Nasal cavity respiratory epithelium epithelial cell of viscerocranial mucosa (primary cell): Measurements from ENCODE around the gene NSF. TPM values are rescaled to one million over a fixed set of nuclear protein-coding genes. Genes with fewer than 3 reads are reported as not detected.

ENCODE experiments used
- total RNA-seq: library from RNA; depleted of rRNA; stranded (reverse); fragments of >200 nt; gene quantifications from 2 replicates; pipeline ENCODE4 v1.2.3, GENCODE V29; 2014

Gene NSF
- 33.8 and 34.6 TPM in 2 replicates for total RNA-seq

DNA sequence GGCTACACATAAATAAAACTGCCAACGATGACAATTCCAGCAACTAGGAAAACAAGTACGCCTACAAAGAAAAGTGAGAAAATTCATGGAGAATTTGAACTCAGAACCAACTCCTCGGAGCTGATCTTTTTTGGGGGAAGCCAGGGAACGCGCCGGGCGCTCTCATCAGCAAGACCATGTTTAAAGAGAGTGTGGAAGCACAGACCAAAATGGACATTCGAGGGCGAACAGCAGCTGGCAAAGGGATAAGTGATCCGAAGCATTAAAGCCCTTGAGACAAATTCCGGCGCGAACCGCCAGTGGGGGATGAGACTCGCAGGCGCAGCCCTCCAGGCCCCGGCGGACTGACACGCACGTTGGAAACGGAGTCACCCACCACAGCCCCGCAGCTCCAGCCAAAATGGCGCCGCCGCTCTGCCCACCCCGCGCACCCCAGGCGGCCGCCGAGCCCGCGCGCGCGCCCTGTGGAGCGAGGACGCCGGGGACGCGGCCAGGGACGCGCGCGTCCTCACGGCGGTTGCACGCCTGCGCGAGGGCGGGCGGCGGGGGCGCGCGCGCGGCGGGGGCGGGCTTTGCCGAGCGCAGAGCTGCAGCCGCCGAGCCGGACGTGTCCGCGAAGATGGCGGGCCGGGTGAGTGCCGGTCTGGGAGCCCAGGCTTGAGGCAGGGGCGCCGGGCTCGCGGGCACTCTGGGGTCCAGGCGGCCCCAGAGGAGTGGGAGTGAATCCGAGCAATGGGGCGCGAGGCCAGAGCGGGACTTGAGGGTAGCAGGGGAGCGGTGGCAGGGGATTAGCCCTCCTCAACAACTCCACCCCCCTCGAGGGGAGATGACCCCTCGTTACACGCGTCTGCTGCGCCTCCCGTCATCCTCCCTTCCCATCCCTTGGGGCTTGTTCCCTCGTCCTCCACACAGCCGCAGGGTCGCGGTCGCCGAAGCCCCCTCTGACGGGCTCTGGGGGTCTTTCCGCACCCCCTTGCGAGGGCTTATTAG is at the start of gene NSF:
TSS of gene NSF (plus strand) at position 513 of the 990 bp plus-strand sequence. CDS start at position 620, 107 bp downstream.

DNA sequence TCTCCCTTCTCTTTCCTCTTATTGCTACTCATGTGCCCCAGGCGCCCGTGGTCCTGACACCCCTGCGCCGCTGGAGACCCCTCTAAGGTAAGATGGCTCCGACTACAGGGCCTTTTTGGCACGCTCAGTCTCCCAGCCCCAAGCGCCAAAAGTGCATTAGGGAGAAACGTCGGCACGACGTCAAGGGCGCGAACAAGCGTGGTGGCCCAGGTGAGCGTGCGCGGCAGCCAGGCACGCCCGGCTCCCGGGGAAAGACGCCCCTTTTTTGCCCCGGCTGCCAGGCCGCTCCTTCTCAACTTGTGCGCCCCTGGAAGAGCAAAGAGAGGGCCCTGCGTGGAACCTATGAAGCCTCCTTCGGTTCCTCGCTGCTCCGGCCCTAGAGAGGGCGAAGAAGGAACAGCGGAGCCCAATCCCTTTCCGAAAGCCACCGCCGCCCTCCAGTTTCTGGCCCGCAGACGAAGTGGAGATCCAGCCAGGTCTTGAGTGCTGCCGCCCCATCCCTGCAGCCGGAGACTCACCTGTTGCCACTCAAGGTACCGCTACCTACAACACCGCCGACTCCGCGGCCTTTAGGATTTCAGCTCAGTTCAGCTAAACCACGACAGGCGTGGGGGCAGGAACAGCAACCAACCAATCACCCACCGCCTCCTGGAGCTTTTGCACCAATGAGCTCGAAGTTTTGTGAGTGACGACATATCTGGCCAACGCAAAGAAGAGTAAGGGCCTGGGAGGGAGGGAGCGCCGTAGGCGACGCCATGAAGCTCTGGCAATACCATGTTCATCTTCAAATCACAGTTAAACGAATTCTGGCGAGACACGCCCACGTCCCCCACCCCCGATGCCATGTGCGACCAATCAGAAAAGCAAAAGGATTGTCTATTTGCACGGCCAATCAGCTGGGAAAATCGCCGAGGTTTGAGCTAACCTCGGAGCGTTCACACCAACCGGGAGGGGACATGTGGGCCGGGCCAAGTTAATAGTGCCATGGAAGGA is 11.1 kb upstream of the NSF start, which contains the start of gene ARL17A:
TSS of gene ARL17A (minus strand) at position 609 of the 993 bp plus-strand sequence. CDS start 3,369 bp downstream, outside the sequence.

Other genes starting within 250 kb of the NSF start
- 1.4 and 4.9 TPM in 2 replicates for gene ARL17B, start 228.9 kb upstream of the NSF start, total RNA-seq
- gene LRRC37A2, start 78.2 kb upstream of the NSF start, total RNA-seq, result 2.1 and 6.6 TPM in 2 replicates
- gene ARL17A, start 11.0 kb upstream of the NSF start, total RNA-seq, result 1.4 and 6.0 TPM in 2 replicates
- 1.0 and 1.1 TPM in 2 replicates for gene WNT3, start 228.0 kb downstream of the NSF start, total RNA-seq